Mesenteric fat pad (tissue), 1 donor: ENCODE results near the gene SEC22C. TPM values are rescaled to one million over a fixed set of nuclear protein-coding genes. Genes with fewer than 3 reads are reported as not detected.
"Not testable (repeated sequence)": the region's sequence is repeated elsewhere in the genome, so short reads cannot be mapped to it uniquely, and the experiment has no call there.

ENCODE experiments used
- DNase-seq: peaks from one replicate; pipeline ENCODE4 v3.0.0-alpha.2; 2020; ENCODE audit warnings: low spot score
- total RNA-seq: library from RNA; stranded (reverse); fragmentation: NEBNext Ultra II Directional; extraction: Animal tissue kit (Norgen Biotek cat#: 25700); gene quantifications from one replicate; pipeline ENCODE4 v1.2.1, GENCODE V29; 2021
- donor health status: DM: yes; HTN: yes; CAD: no.

SEC22C gene
- total RNA-seq, 1 donor from 2014 or later = 44.7 TPM

GRCh38 chr3:42582474-42583070, 805 bp upstream of the SEC22C start:
- no peak for DNase-seq

GRCh38 chr3:42581400-42581708, 413 bp downstream of the SEC22C start:
- no peak for DNase-seq

GRCh38 chr3:42579346-42579745, 2.4 kb downstream of the SEC22C start:
- DNase-seq = not testable (repeated sequence)

GRCh38 chr3:42578054-42578453, 3.7 kb downstream of the SEC22C start:
- DNase-seq = no peak

GRCh38 chr3:42575137-42575741, 6.5 kb downstream of the SEC22C start:
- DNase-seq = no peak

GRCh38 chr3:42572278-42572677, 9.5 kb downstream of the SEC22C start:
- DNase-seq = no peak

- DNase-seq = no peak
Measured at GRCh38 chr3:42569593-42570142, 12.1 kb downstream of the SEC22C start.

- no peak for DNase-seq
Measured at GRCh38 chr3:42562047-42562907, 19.5 kb downstream of the SEC22C start.

GRCh38 chr3:42557854-42558253, 23.9 kb downstream of the SEC22C start:
- no peak for DNase-seq

- not testable (repeated sequence) for DNase-seq
Measured at GRCh38 chr3:42556817-42557216, 24.9 kb downstream of the SEC22C start.

GRCh38 chr3:42556089-42556632, 25.6 kb downstream of the SEC22C start:
- DNase-seq = no peak

- DNase-seq = no peak
Measured at GRCh38 chr3:42552830-42553229, 28.9 kb downstream of the SEC22C start.

- DNase-seq = no peak
Measured at GRCh38 chr3:42550250-42550649, 31.5 kb downstream of the SEC22C start.

- no peak for DNase-seq
Measured at GRCh38 chr3:42549131-42549530, 32.6 kb downstream of the SEC22C start.

- peak; percentile 90 for DNase-seq
Measured at GRCh38 chr3:42547401-42547945, 34.3 kb downstream of the SEC22C start.

- DNase-seq = peak; percentile 11
Measured at GRCh38 chr3:42546691-42547213, 35.0 kb downstream of the SEC22C start.

- DNase-seq = peak; percentile 53
Measured at GRCh38 chr3:42545284-42545900, 36.4 kb downstream of the SEC22C start.

GRCh38 chr3:42544492-42545283, 37.1 kb downstream of the SEC22C start:
- DNase-seq = peak; percentile 68

GRCh38 chr3:42541079-42541478, 40.7 kb downstream of the SEC22C start:
- no peak for DNase-seq
